K562 (cell line): ENCODE results near the gene PTCH2. TPM values are rescaled to one million over a fixed set of nuclear protein-coding genes. Genes with fewer than 3 reads are reported as not detected.

Source experiments
- ATF3 ChIP-seq, 2 experiments: fragments of 450-650 bp in 1 of 2; sonication (generic) in 1 of 2; formaldehyde crosslinking in 1 of 2; IDR thresholded peaks in 1 of 2; conservative IDR thresholded peaks in 1 of 2; 2 replicates each; pipeline versions ENCODE4 v1.6.1 to v1.8.1; 2016 to 2023; ENCODE audit warnings: mild to moderate bottlenecking in 2 of 2, moderate library complexity in 2 of 2, inconsistent platforms in 1 of 2, missing genetic modification reagents in 1 of 2
- GABPA ChIP-seq: fragments of 200-800 bp; sonication (Bioruptor generic); conservative IDR thresholded peaks from 2 replicates; pipeline ENCODE4 v1.6.1; 2016; ENCODE audit warnings: low read depth, missing genetic modification characterization, missing compliant biosample characterization
- GTF2F1 ChIP-seq: IDR thresholded peaks from 2 replicates; pipeline ENCODE4 v1.6.1; 2011; ENCODE audit warnings: low read depth, low read length, improper control_type of control experiment
- HDAC8 ChIP-seq: fragments of 450-650 bp; IDR thresholded peaks from 2 replicates; pipeline ENCODE4 v1.6.1; 2016; ENCODE audit warnings: mild to moderate bottlenecking, missing genetic modification characterization, moderate library complexity, missing compliant biosample characterization
- ILF3 ChIP-seq: fragments of 450-650 bp; IDR thresholded peaks from 2 replicates; pipeline ENCODE4 v1.6.1; 2018; ENCODE audit warnings: antibody characterized with exemption, mild to moderate bottlenecking, moderate library complexity, borderline replicate concordance
- ILK ChIP-seq: fragments of 450-650 bp; IDR thresholded peaks from 2 replicates; pipeline ENCODE4 v1.6.1; 2016; ENCODE audit warnings: missing genetic modification characterization, low read depth, mild to moderate bottlenecking, missing compliant biosample characterization, moderate library complexity, borderline replicate concordance
- KLF1 ChIP-seq: fragments of 450-650 bp; IDR thresholded peaks from 2 replicates; pipeline ENCODE4 v1.6.1; 2016; ENCODE audit warnings: missing genetic modification characterization, missing compliant biosample characterization
- LCOR ChIP-seq: sonication (generic); formaldehyde crosslinking; IDR thresholded peaks from 2 replicates; pipeline ENCODE4 v1.8.0; 2022; ENCODE audit warnings: mild to moderate bottlenecking, missing genetic modification reagents
- MAFG ChIP-seq: fragments of 450-650 bp; conservative IDR thresholded peaks from 2 replicates; pipeline ENCODE4 v1.6.1; 2016; ENCODE audit warnings: missing genetic modification characterization, missing compliant biosample characterization
- MNT ChIP-seq, 2 experiments: fragments of 450-650 bp; conservative IDR thresholded peaks; 2 replicates each; pipeline ENCODE4 v1.6.1; 2017; ENCODE audit warnings: mild to moderate bottlenecking in 2 of 2, moderate library complexity in 2 of 2
- OTX1 ChIP-seq: fragments of 450-650 bp; formaldehyde crosslinking; IDR thresholded peaks from 2 replicates; pipeline ENCODE4 v1.4.0; 2022; ENCODE audit warnings: mild to moderate bottlenecking
- RAD21 ChIP-seq, 2 experiments: fragments of 250-450 bp in 1 of 2; fragments of 450-650 bp in 1 of 2; sonication (Bioruptor Pico) in 1 of 2; formaldehyde crosslinking in 1 of 2; IDR thresholded peaks in 1 of 2; conservative IDR thresholded peaks in 1 of 2; 2 replicates each; pipeline versions ENCODE4 v1.4.0 to v1.8.0; 2020 to 2022; ENCODE audit warnings: mild to moderate bottlenecking in 2 of 2, moderate library complexity in 1 of 2
- SRSF9 ChIP-seq: fragments of 200-400 bp; formaldehyde crosslinking; IDR thresholded peaks from 2 replicates; pipeline ENCODE4 v1.6.1; 2017; ENCODE audit warnings: low read depth, low read length, borderline replicate concordance
- STAT5A ChIP-seq: IDR thresholded peaks from 2 replicates; pipeline ENCODE4 v1.6.1; 2012; ENCODE audit warnings: low read length, inconsistent platforms, borderline replicate concordance
- TAF9B ChIP-seq: fragments of 450-650 bp; IDR thresholded peaks from 2 replicates; pipeline ENCODE4 v1.6.1; 2018; ENCODE audit warnings: mild to moderate bottlenecking; ENCODE audit not compliant: partially characterized antibody
- TBL1XR1 ChIP-seq, 2 experiments: IDR thresholded peaks; 2 replicates each; pipeline ENCODE4 v1.6.1; 2012; ENCODE audit warnings: improper control_type of control experiment in 2 of 2, low read length in 2 of 2, mild to moderate bottlenecking in 1 of 2
- ZNF274 ChIP-seq: IDR thresholded peaks from 2 replicates; pipeline ENCODE4 v1.6.1; 2011; ENCODE audit warnings: low read depth, mild to moderate bottlenecking, low read length, moderate library complexity, borderline replicate concordance
- ZNF589 ChIP-seq: fragments of 200-800 bp; sonication (Bioruptor generic); IDR thresholded peaks from 2 replicates; pipeline ENCODE4 v1.6.1; 2016; ENCODE audit warnings: low read depth, missing genetic modification characterization, missing compliant biosample characterization
- polyA plus RNA-seq, 8 experiments: library from polyadenylated mRNA; depleted of rRNA in 4 of 8; stranded (reverse) in 5 of 8; unstranded in 3 of 8; fragments of >200 nt; fragmentation: Nextera tagmentation in 2 of 8; fragmentation: Illumina TruSeq in 1 of 8; extraction: Ambion mirVana in 2 of 8; extraction: Trizol in 1 of 8; gene quantifications; 2 replicates each; pipeline versions ENCODE4 v1.2.1 to v1.2.3, GENCODE V29; 2011 to 2014; ENCODE audit warnings: inconsistent platforms in 1 of 8, missing spikeins in 1 of 8
- total RNA-seq, 7 experiments: library from RNA; depleted of rRNA in 6 of 7; stranded (reverse); fragments of >200 nt in 6 of 7; fragmentation: Illumina TruSeq in 2 of 7; extraction: Trizol in 2 of 7; gene quantifications; 2 replicates each; pipeline versions ENCODE4 v1.2.1 to v1.2.3, GENCODE V29; 2011 to 2021; ENCODE audit warnings: low replicate concordance in 1 of 7
- TF ChIP-seq, protein P1 (sequence below): fragments of 450-650 bp; IDR thresholded peaks from 2 replicates; pipeline ENCODE4 v1.6.1; 2017; ENCODE audit warnings: antibody characterized with exemption, mild to moderate bottlenecking

The PTCH2 gene
- total and polyA plus RNA-seq, 9 of the 15 experiments (the other 6 are each of a cell fraction or from before 2014, with no cell fraction given): 0.15 to 27.3 (median 0.48) TPM; not detected in 1

DNA sequence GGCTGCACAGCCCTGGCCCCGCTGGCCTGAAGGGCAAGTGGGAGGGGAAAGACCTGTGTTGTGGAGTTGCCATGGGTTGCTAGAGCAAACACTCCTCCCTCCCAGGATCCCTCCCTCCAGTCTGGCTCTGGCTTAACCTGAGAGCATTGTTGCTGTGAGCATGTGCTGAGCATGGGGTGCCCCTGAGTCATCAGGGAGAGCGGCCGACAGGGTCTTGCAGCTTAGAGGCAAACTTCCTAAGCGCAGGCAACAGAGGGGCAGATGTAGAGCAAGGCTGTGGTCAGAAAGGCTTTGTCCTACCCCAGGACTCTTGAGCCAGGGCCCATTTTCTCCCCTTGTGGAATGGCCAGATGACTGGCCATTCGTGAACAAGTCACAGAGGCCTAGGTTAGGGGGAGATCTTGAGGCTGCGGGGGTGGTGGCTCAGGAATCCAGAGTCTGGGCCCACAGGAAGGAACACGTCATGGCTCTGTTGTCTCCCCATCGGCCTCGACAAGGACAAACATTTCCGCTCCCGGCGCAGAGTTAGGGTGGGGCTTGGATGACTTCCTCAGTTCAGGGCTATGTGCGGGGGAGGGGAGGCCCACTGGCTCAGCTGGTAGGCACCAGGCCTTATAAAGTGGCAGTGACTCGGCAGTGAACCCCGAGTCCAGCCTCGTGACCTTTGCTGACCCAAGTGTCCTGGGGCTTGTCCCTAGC is 35.5 kb downstream of the PTCH2 start (continued):
- TF ChIP-seq MAFG (peak; percentile 60; the same call in 1 of the 2 replicates), ATF3 (IDR thresholded peaks at IDR 0.05) (peak; percentile 97), ATF3 (CRISPR knock-in tag; conservative IDR thresholded peaks at IDR 0.05) (peak; percentile 91), ZNF274 (no peak), ILF3 (no peak), ILK (tag) (no peak), MNT (conservative IDR thresholded peaks at IDR 0.05) (peak; percentile 98 to 99), KLF1 (tag) (peak; percentile 81), TBL1XR1 (IDR thresholded peaks at IDR 0.05; ENCODE audit: low read length in 2 of 2) (0 out of 4 replicates have a peak, but pooled peaks have one; percentile 25 to 38), ZNF589 (CRISPR knock-in tag) (peak; percentile 95), GABPA (tag) (peak; percentile 90), STAT5A (no peak; the same call in 1 of the 2 replicates), RAD21 (CRISPR knock-in tag; conservative IDR thresholded peaks at IDR 0.05 in 1 of 2, IDR thresholded peaks at IDR 0.05 in 1 of 2) (peak; percentile 9 to 20; a peak in 3 of 4 replicates), GTF2F1 (no peak), SRSF9 (no peak), TAF9B (peak; percentile 93), LCOR (CRISPR knock-in tag) (peak; percentile 98), HDAC8 (tag) (peak; percentile 92), OTX1 (CRISPR knock-in tag) (no peak; the same call in 1 of the 2 replicates)
- TF ChIP-seq, protein P1, sequence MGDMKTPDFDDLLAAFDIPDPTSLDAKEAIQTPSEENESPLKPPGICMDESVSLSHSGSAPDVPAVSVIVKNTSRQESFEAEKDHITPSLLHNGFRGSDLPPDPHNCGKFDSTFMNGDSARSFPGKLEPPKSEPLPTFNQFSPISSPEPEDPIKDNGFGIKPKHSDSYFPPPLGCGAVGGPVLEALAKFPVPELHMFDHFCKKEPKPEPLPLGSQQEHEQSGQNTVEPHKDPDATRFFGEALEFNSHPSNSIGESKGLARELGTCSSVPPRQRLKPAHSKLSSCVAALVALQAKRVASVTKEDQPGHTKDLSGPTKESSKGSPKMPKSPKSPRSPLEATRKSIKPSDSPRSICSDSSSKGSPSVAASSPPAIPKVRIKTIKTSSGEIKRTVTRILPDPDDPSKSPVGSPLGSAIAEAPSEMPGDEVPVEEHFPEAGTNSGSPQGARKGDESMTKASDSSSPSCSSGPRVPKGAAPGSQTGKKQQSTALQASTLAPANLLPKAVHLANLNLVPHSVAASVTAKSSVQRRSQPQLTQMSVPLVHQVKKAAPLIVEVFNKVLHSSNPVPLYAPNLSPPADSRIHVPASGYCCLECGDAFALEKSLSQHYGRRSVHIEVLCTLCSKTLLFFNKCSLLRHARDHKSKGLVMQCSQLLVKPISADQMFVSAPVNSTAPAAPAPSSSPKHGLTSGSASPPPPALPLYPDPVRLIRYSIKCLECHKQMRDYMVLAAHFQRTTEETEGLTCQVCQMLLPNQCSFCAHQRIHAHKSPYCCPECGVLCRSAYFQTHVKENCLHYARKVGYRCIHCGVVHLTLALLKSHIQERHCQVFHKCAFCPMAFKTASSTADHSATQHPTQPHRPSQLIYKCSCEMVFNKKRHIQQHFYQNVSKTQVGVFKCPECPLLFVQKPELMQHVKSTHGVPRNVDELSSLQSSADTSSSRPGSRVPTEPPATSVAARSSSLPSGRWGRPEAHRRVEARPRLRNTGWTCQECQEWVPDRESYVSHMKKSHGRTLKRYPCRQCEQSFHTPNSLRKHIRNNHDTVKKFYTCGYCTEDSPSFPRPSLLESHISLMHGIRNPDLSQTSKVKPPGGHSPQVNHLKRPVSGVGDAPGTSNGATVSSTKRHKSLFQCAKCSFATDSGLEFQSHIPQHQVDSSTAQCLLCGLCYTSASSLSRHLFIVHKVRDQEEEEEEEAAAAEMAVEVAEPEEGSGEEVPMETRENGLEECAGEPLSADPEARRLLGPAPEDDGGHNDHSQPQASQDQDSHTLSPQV: peak; percentile 100
